Caco-2 (cell line): ENCODE measurements around the gene CACNA1I. TPM values are rescaled to one million over a fixed set of nuclear protein-coding genes. Genes with fewer than 3 reads are reported as not detected.

Experiments used
- BruUV-seq: library from RNA; stranded (reverse); fragments of 400-500 nt; replicated peaks from 2 replicates; lab custom pipeline; 2021; lab: Mats Ljungman, UMichigan
- CTCF ChIA-PET: fragments of 300-600 bp; sonication (Branson Sonifier 250); formaldehyde crosslinking; loops from one replicate; lab custom pipeline; 2022; ENCODE audit warnings: antibody characterized with exemption; lab: Charles Lee
- POLR2A ChIA-PET: fragments of 300-600 bp; sonication (Branson Sonifier 250); formaldehyde crosslinking; loops from one replicate; lab custom pipeline; 2022; ENCODE audit warnings: antibody characterized with exemption; lab: Charles Lee
- DNase-seq, 2 experiments: peaks; one replicate each; pipeline versions ENCODE4 v3.0.0 to v3.0.0-alpha.2; 2020 to 2022
- H3K27me3 ChIP-seq: replicated peaks from 2 replicates; pipeline ENCODE4 v1.6.0; 2011; ENCODE audit warnings: low read length; ENCODE audit not compliant: control insufficient read depth, insufficient read depth
- H3K36me3 ChIP-seq: 2 replicates; pipeline ENCODE4 v1.5.1; 2011; ENCODE audit warnings: low read length; ENCODE audit not compliant: control insufficient read depth, insufficient read depth
- H3K4me1 ChIP-seq: fragments of 250-450 bp; sonication (Bioruptor Pico); 2 replicates; pipeline ENCODE4 v1.5.1; 2020; ENCODE audit warnings: mild to moderate bottlenecking
- H3K4me3 ChIP-seq: 2 replicates; pipeline ENCODE4 v1.5.1; 2011; ENCODE audit warnings: low read depth, mild to moderate bottlenecking, control low read depth, low read length
- H3K9me3 ChIP-seq: fragments of 250-450 bp; sonication (Bioruptor Pico); 2 replicates; pipeline ENCODE4 v1.5.1; 2020; ENCODE audit warnings: mild to moderate bottlenecking, moderate library complexity
- H3K27ac Mint-ChIP-seq: one replicate; pipeline ENCODE4 v1.8.0; 2022; ENCODE audit warnings: mixed read lengths; ENCODE audit not compliant: unreplicated experiment
- H3K27me3 Mint-ChIP-seq: one replicate; pipeline ENCODE4 v1.8.0; 2022; ENCODE audit warnings: mixed read lengths; ENCODE audit not compliant: insufficient read depth, unreplicated experiment
- H3K36me3 Mint-ChIP-seq: one replicate; pipeline ENCODE4 v1.8.0; 2022; ENCODE audit warnings: mild to moderate bottlenecking, mixed read lengths; ENCODE audit not compliant: insufficient read depth, unreplicated experiment
- H3K4me1 Mint-ChIP-seq: one replicate; pipeline ENCODE4 v1.8.0; 2022; ENCODE audit warnings: low read depth, mixed read lengths; ENCODE audit not compliant: unreplicated experiment
- H3K4me3 Mint-ChIP-seq: one replicate; pipeline ENCODE4 v1.8.0; 2022; ENCODE audit warnings: mild to moderate bottlenecking, moderate library complexity, mixed read lengths; ENCODE audit not compliant: unreplicated experiment
- H3K9me3 Mint-ChIP-seq: one replicate; pipeline ENCODE4 v1.8.0; 2022; ENCODE audit warnings: mixed read lengths; ENCODE audit not compliant: unreplicated experiment
- intact Hi-C: fragments of 100-400 bp; cut with micrococcal nuclease; formaldehyde crosslinking; loops from one replicate; pipeline ENCODE4 v1.10.0; 2022; ENCODE audit not compliant: unreplicated experiment
- total RNA-seq: library from RNA; stranded (reverse); gene quantifications from 2 replicates; pipeline ENCODE4 v1.2.3, GENCODE V29; 2022
- TF ChIP-seq, protein P1 (sequence below), 2 experiments: fragments of 200-600 bp in 1 of 2; IDR thresholded peaks; 1 replicate in 1 of 2; 2 replicates in 1 of 2; pipeline versions ENCODE4 v1.5.1 to v1.8.0; 2011 to 2022; ENCODE audit warnings: antibody characterized with exemption in 1 of 2, control low read depth in 1 of 2, inconsistent platforms in 1 of 2, low read depth in 1 of 2, low read length in 1 of 2, mild to moderate bottlenecking in 1 of 2, moderate library complexity in 1 of 2; ENCODE audit not compliant: insufficient read depth in 1 of 2, severe bottlenecking in 1 of 2, unreplicated experiment in 1 of 2

Gene CACNA1I
- total RNA-seq, 1 experiment from 2014 or later = not detected

DNA sequence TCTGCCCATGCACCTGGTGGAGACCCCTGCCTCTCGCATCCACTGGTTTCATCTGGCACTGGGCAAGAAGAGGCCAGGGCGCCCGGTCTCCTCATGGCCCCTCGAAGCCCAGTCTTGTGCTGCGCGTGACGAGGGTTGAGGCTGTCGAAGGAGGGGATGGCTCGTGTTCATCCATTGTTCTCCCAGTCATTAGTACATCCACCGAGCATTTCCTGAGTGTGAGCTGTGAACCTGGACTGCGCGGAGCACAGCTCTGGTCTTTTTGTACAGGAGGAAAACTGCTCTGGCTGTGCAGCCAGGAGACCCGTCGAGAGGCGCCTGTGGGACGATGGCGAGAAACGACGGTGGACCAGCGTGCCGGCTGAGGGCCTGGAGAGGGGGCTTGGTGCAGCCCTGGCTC is 6.8 kb downstream of the CACNA1I start:
- TF ChIP-seq, protein P1, sequence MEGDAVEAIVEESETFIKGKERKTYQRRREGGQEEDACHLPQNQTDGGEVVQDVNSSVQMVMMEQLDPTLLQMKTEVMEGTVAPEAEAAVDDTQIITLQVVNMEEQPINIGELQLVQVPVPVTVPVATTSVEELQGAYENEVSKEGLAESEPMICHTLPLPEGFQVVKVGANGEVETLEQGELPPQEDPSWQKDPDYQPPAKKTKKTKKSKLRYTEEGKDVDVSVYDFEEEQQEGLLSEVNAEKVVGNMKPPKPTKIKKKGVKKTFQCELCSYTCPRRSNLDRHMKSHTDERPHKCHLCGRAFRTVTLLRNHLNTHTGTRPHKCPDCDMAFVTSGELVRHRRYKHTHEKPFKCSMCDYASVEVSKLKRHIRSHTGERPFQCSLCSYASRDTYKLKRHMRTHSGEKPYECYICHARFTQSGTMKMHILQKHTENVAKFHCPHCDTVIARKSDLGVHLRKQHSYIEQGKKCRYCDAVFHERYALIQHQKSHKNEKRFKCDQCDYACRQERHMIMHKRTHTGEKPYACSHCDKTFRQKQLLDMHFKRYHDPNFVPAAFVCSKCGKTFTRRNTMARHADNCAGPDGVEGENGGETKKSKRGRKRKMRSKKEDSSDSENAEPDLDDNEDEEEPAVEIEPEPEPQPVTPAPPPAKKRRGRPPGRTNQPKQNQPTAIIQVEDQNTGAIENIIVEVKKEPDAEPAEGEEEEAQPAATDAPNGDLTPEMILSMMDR (IDR thresholded peaks at IDR 0.05; ENCODE audit: insufficient read depth in 1 of 2, low read depth in 1 of 2, low read length in 1 of 2, severe bottlenecking in 1 of 2, unreplicated experiment in 1 of 2) = no peak
- no peak for DNase-seq
- H3K4me1 Mint-ChIP-seq = no peaks in the 10 kb centered on the region
- peaks cover 2% of the 10 kb centered on the region for H3K9me3 Mint-ChIP-seq
- H3K4me3 ChIP-seq = no peak overlapping the region
- H3K27me3 Mint-ChIP-seq = peaks cover 28% of the 10 kb centered on the region
- no peak overlapping the region for H3K27ac Mint-ChIP-seq
- no peaks in the 10 kb centered on the region for H3K27me3 ChIP-seq
- CTCF ChIA-PET = no interaction called here
- no peak overlapping the region for H3K4me3 Mint-ChIP-seq
- H3K36me3 Mint-ChIP-seq = no peaks in the 10 kb centered on the region
- intact Hi-C loops = no loop called here
- POLR2A ChIA-PET = no interaction called here
- H3K9me3 ChIP-seq = no peaks in the 10 kb centered on the region
- H3K4me1 ChIP-seq = no peaks in the 10 kb centered on the region
- no TSS peak for BruUV-seq
- no peaks in the 10 kb centered on the region for H3K36me3 ChIP-seq

DNA sequence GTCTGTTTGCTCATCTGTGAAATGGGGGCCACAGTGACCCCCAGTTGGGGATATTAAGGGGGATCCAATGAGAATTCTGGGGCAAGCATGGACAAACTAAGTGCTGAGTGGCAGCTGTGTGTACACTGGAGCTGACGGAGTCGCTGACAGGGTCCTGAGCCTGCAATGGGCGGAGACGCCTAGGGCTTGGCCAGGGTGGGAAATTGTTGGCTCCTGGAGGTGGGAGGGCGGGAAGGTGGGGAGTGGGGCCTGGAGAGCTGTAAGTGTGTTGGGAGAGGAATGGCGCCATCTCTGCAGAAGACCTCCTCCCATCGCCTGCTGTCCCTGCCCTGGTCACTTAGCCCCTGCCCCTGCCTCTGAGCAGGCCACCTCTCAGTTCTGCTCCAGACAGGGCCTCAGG is 7.3 kb downstream of the CACNA1I start:
- POLR2A ChIA-PET = no interaction called here
- H3K4me1 Mint-ChIP-seq = no peaks in the 10 kb centered on the region
- no peak for DNase-seq
- no peak overlapping the region for H3K4me3 Mint-ChIP-seq
- intact Hi-C loops = no loop called here
- Histone ChIP-seq H3K9me3 (no peaks in the 10 kb centered on the region), H3K36me3 (no peaks in the 10 kb centered on the region), H3K4me3 (no peak overlapping the region), H3K4me1 (no peaks in the 10 kb centered on the region), H3K27me3 (no peaks in the 10 kb centered on the region)
- peaks cover 31% of the 10 kb centered on the region for H3K27me3 Mint-ChIP-seq
- TF ChIP-seq, protein P1 (IDR thresholded peaks at IDR 0.05; ENCODE audit: insufficient read depth in 1 of 2, low read depth in 1 of 2, low read length in 1 of 2, severe bottlenecking in 1 of 2, unreplicated experiment in 1 of 2) = no peak
- H3K9me3 Mint-ChIP-seq = peaks cover 7% of the 10 kb centered on the region
- no TSS peak for BruUV-seq
- no peak overlapping the region for H3K27ac Mint-ChIP-seq
- no peaks in the 10 kb centered on the region for H3K36me3 Mint-ChIP-seq
- CTCF ChIA-PET = no interaction called here

DNA sequence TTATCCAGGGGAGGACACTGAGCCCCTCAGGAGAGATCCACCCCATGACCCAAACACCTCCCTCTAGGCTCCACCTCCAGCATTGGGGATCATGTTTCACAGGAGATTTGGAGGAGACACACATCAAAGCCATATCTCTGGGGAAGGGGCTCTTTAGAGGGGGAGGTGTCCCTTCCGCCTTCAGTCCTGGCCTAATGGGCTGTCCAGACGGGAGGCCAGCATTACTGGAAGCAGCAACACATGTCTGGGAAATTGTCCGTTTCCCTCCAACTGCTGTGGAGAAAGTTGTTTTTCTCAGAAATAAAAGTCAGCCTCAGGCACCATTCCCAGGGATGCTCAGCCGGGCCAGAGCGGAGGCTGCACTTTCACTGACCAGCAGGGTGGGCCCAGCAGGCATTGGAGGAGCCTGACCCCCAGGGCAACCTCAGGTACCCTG is 9.5 kb downstream of the CACNA1I start:
- H3K27me3 ChIP-seq = no peaks in the 10 kb centered on the region
- Mint-ChIP-seq H3K36me3 (no peaks in the 10 kb centered on the region), H3K27ac (no peak overlapping the region), H3K27me3 (peaks cover 41% of the 10 kb centered on the region), H3K4me1 (no peaks in the 10 kb centered on the region), H3K4me3 (no peak overlapping the region), H3K9me3 (peaks cover 17% of the 10 kb centered on the region)
- H3K4me3 ChIP-seq = no peak overlapping the region
- no peak for DNase-seq
- ChIA-PET CTCF (interaction anchor here (0.7 kb wide), 1 partner anchor 51 kb away, joined by 3 read pairs; no protein-coding TSS in a partner anchor), POLR2A (no interaction called here)
- TF ChIP-seq, protein P1 (IDR thresholded peaks at IDR 0.05; ENCODE audit: insufficient read depth in 1 of 2, low read depth in 1 of 2, low read length in 1 of 2, severe bottlenecking in 1 of 2, unreplicated experiment in 1 of 2) = no peak
- H3K4me1 ChIP-seq = no peaks in the 10 kb centered on the region
- intact Hi-C loops = no loop called here
- BruUV-seq = no TSS peak
- H3K9me3 ChIP-seq = no peaks in the 10 kb centered on the region
- H3K36me3 ChIP-seq = no peaks in the 10 kb centered on the region
